Endothelial cell of umbilical vein (primary cell): Measurements from ENCODE around the gene TLR1. TPM values are rescaled to one million over a fixed set of nuclear protein-coding genes. Genes with fewer than 3 reads are reported as not detected.

Experiments used
- BruUV-seq: library from RNA; stranded (reverse); fragments of 400-500 nt; replicated peaks from 2 replicates; lab custom pipeline; 2021; lab: Mats Ljungman, UMichigan
- CTCF ChIA-PET: fragments of 300-600, 350-600 bp; sonication (Branson Sonifier 250); formaldehyde crosslinking; loops from one replicate; lab custom pipeline; 2021; ENCODE audit warnings: antibody characterized with exemption, inconsistent platforms; lab: Charles Lee
- POLR2A ChIA-PET: fragments of 300-600, 350-600 bp; sonication (Branson Sonifier 250); formaldehyde crosslinking; loops from one replicate; lab custom pipeline; 2021; ENCODE audit warnings: antibody characterized with exemption, inconsistent platforms; lab: Charles Lee
- DNase-seq: peaks from one replicate; pipeline ENCODE4 v3.0.0-alpha.2; 2011; ENCODE audit warnings: low read depth, low spot score
- FAIRE-seq: peaks from 2 replicates; lab custom pipeline; 2011; peaks lifted over from hg19 to GRCh38; lab: Jason Lieb, UNC
- H2AFZ ChIP-seq: 2 replicates; pipeline ENCODE4 v1.6.0; 2012; ENCODE audit warnings: low read depth, low read length, control low read depth, inconsistent platforms
- H3K27ac ChIP-seq: 2 replicates; pipeline ENCODE4 v1.5.1; 2011; ENCODE audit warnings: low read depth, mild to moderate bottlenecking, control low read depth, low read length, moderate library complexity; ENCODE audit not compliant: insufficient read depth
- H3K27me3 ChIP-seq, 2 experiments: 2 replicates each; pipeline versions ENCODE4 v1.6.0 to v1.6.1; 2011; ENCODE audit warnings: low read length in 2 of 2, mixed read lengths in 1 of 2; ENCODE audit not compliant: control insufficient read depth in 2 of 2, insufficient read depth in 2 of 2
- H3K36me3 ChIP-seq, 2 experiments: 2 replicates in 1 of 2; 3 replicates in 1 of 2; pipeline ENCODE4 v1.5.1; 2011; ENCODE audit warnings: low read length in 2 of 2, mild to moderate bottlenecking in 1 of 2, moderate library complexity in 1 of 2; ENCODE audit not compliant: control insufficient read depth in 2 of 2, insufficient read depth in 2 of 2; ENCODE audit errors: extremely low read depth in 1 of 2
- H3K4me1 ChIP-seq: 3 replicates; pipeline ENCODE4 v1.5.1; 2011; ENCODE audit warnings: mild to moderate bottlenecking, low read length; ENCODE audit not compliant: control insufficient read depth, insufficient read depth; ENCODE audit errors: extremely low read depth
- H3K4me2 ChIP-seq: 2 replicates; pipeline ENCODE4 v1.6.1; 2011; ENCODE audit warnings: low read length, control low read depth, mixed read lengths; ENCODE audit not compliant: insufficient read depth
- H3K4me3 ChIP-seq, 3 experiments: fragments of 200-600 bp in 1 of 3; sonication (generic), shearing (Covaris generic) in 1 of 3; replicated peaks in 1 of 3; 2 replicates each; pipeline ENCODE4 v1.5.1; 2011 to 2016; ENCODE audit warnings: control low read depth in 3 of 3, low read length in 3 of 3, mild to moderate bottlenecking in 2 of 3, inconsistent platforms in 1 of 3, low read depth in 1 of 3, moderate library complexity in 1 of 3; ENCODE audit not compliant: insufficient read depth in 1 of 3
- H3K79me2 ChIP-seq: 2 replicates; pipeline ENCODE4 v1.6.0; 2012; ENCODE audit warnings: low read length, inconsistent platforms; ENCODE audit not compliant: control insufficient read depth, insufficient read depth
- H3K9ac ChIP-seq: replicated peaks from 2 replicates; pipeline ENCODE3; 2011; ENCODE audit warnings: low read length, control low read depth; ENCODE audit not compliant: insufficient read depth; ENCODE audit errors: extremely low read depth
- H3K9me1 ChIP-seq: replicated peaks from 3 replicates; pipeline ENCODE4 v1.6.0; 2011; ENCODE audit warnings: mild to moderate bottlenecking, low read length; ENCODE audit not compliant: control insufficient read depth, insufficient read depth; ENCODE audit errors: extremely low read depth
- H3K9me3 ChIP-seq: replicated peaks from 2 replicates; pipeline ENCODE4 v1.5.1; 2012; ENCODE audit warnings: low read length, inconsistent platforms; ENCODE audit not compliant: control insufficient read depth, insufficient read depth
- H4K20me1 ChIP-seq: replicated peaks from 2 replicates; pipeline ENCODE3; 2011; ENCODE audit warnings: mild to moderate bottlenecking, low read length; ENCODE audit not compliant: control insufficient read depth, insufficient read depth; ENCODE audit errors: extremely low read depth
- EZH2 ChIP-seq: IDR thresholded peaks from 2 replicates; pipeline ENCODE4 v1.6.1; 2012; ENCODE audit warnings: borderline replicate concordance, low read depth, mild to moderate bottlenecking, moderate library complexity, low read length, inconsistent platforms; ENCODE audit not compliant: severe bottlenecking
- FOS ChIP-seq: IDR thresholded peaks from 2 replicates; pipeline ENCODE4 v1.6.1; 2011; ENCODE audit warnings: mild to moderate bottlenecking, low read length, moderate library complexity, borderline replicate concordance; ENCODE audit not compliant: insufficient read depth
- GATA2 ChIP-seq: IDR thresholded peaks from 2 replicates; pipeline ENCODE4 v1.7.0; 2011; ENCODE audit warnings: low read depth, mild to moderate bottlenecking, moderate library complexity, mixed read lengths, low read length; ENCODE audit not compliant: insufficient read length, insufficient read depth
- JUN ChIP-seq: IDR thresholded peaks from 2 replicates; pipeline ENCODE4 v1.6.1; 2011; ENCODE audit warnings: borderline replicate concordance, low read depth; ENCODE audit not compliant: insufficient read length, insufficient read depth
- MYC ChIP-seq: IDR thresholded peaks from one replicate; pipeline ENCODE4 v1.6.1; 2011; ENCODE audit warnings: mild to moderate bottlenecking, low read depth, low read length
- POLR2A ChIP-seq: IDR thresholded peaks from 2 replicates; pipeline ENCODE4 v1.6.1; 2012; ENCODE audit warnings: low read depth, mild to moderate bottlenecking, control low read depth, low read length
- POLR2AphosphoS5 ChIP-seq: IDR thresholded peaks from 2 replicates; pipeline ENCODE4 v1.6.1; 2012; ENCODE audit warnings: low read depth, mild to moderate bottlenecking, control low read depth, low read length, moderate library complexity; ENCODE audit not compliant: insufficient read depth
- dilution Hi-C: fragments of 300-500 bp; cut with MboI; formaldehyde crosslinking; loops from one replicate; pipeline ENCODE4 v1.15.0; 2019; ENCODE audit warnings: low sequenced_read_pairs; ENCODE audit not compliant: extremely low pct_ligation_motif_present
- intact Hi-C: fragments of 100-400 bp; cut with micrococcal nuclease; formaldehyde crosslinking; loops from one replicate; pipeline ENCODE4 v1.10.0; 2022
- polyA plus RNA-seq, 4 experiments: library from polyadenylated mRNA; depleted of rRNA in 3 of 4; stranded (reverse) in 3 of 4; unstranded in 1 of 4; fragments of >200 nt; gene quantifications; 2 replicates each; pipeline versions ENCODE4 v1.2.1 to v1.2.3, GENCODE V29; 2011 to 2012; ENCODE audit warnings: missing spikeins in 1 of 4
- total RNA-seq: library from RNA; stranded (reverse); gene quantifications from 2 replicates; pipeline ENCODE4 v1.2.3, GENCODE V29; 2021
- TF ChIP-seq, protein P1 (sequence below): IDR thresholded peaks from 2 replicates; pipeline ENCODE4 v1.6.1; 2011; ENCODE audit not compliant: insufficient read depth, insufficient read length
- TF ChIP-seq, protein P2 (sequence below), 2 donors: IDR thresholded peaks; 1 replicate in 1 of 2; 2 replicates in 1 of 2; pipeline ENCODE4 v1.5.1; 2011; ENCODE audit warnings: low read length in 2 of 2, mild to moderate bottlenecking in 2 of 2, moderate library complexity in 2 of 2, control low read depth in 1 of 2, inconsistent platforms in 1 of 2, low read depth in 1 of 2; ENCODE audit not compliant: insufficient read depth in 1 of 2; ENCODE audit errors: extremely low read depth in 1 of 2

The TLR1 gene
- total and polyA plus RNA-seq, 2 donors (not counting 3 experiments of a cell fraction or from before 2014, with no cell fraction given), result 0.81 to 2.7 TPM

DNA sequence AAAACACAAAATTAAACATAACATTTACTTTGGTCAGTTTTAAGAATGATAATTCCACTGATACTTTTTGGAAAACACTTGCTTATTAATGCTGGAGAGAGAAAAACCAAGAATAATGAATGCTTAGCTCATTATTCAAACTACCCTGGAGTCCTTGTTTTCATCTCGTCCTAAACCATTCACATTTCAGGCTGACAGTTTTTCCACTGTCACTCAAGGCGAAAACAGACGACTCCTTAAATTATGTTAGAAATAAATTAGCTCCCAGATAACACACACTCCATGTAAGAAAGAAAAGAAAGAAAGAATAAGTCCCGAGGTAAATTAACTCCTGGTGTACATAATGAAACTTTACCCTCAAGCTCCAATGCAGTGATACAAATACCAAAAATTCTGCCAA lies 55.3 kb downstream of the TLR1 start:
- Histone ChIP-seq H3K27ac (no peak overlapping the region), H3K27me3 (no peaks in the 10 kb centered on the region), H3K9me3 (no peaks in the 10 kb centered on the region), H3K9me1 (no peaks in the 10 kb centered on the region), H3K9ac (no peak overlapping the region), H3K4me2 (no peak overlapping the region), H2AFZ (no peak overlapping the region), H3K4me1 (peaks cover 7% of the 10 kb centered on the region), H3K36me3 (no peaks in the 10 kb centered on the region), H4K20me1 (no peaks in the 10 kb centered on the region), H3K4me3 (no peak overlapping the region), H3K79me2 (no peaks in the 10 kb centered on the region)
- dilution Hi-C loops (no loop called here), intact Hi-C loops (no loop called here)
- DNase-seq (no peak), FAIRE-seq (no peak)
- TF ChIP-seq POLR2AphosphoS5 (no peak), FOS (no peak), MYC (no peak), GATA2 (no peak), JUN (no peak)
- TF ChIP-seq, protein P1, sequence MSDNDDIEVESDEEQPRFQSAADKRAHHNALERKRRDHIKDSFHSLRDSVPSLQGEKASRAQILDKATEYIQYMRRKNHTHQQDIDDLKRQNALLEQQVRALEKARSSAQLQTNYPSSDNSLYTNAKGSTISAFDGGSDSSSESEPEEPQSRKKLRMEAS, result no peak
- POLR2A ChIA-PET, result no interaction called here
- CTCF ChIA-PET, result interaction anchor here (1.8 kb wide), 1 partner anchor 10 kb away, joined by 7 read pairs; no protein-coding TSS in a partner anchor
- no TSS peak for BruUV-seq

DNA sequence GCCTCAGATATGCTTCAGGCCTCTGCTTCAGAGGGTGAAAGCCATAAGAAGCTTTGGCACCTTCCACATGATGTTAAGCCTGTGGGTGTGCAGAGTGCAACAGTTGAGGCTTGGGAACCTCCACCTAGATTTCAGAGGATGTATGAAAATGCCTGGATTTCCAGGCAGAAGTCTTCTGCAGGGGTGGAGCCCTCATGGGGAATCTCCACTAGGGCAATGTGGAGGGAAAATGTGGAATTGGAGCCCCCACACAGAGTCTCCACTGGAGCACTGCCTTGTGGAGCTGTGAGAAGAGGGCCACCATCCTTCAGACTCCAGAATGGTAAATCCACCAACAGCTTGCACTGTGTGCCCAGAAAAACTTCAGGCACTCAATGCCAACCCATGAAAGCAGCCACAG lies 57.0 kb downstream of the TLR1 start:
- dilution Hi-C loops (no loop called here), intact Hi-C loops (no loop called here)
- CTCF ChIA-PET, result no interaction called here
- Histone ChIP-seq H3K4me1 (peaks cover 7% of the 10 kb centered on the region), H3K4me2 (no peak overlapping the region), H3K9me3 (no peaks in the 10 kb centered on the region), H3K36me3 (no peaks in the 10 kb centered on the region), H3K27ac (no peak overlapping the region), H3K27me3 (peaks cover 0 to under 1% of the 10 kb centered on the region in 2 experiments), H3K9ac (no peak overlapping the region), H2AFZ (no peak overlapping the region), H4K20me1 (no peaks in the 10 kb centered on the region), H3K9me1 (no peaks in the 10 kb centered on the region), H3K79me2 (no peaks in the 10 kb centered on the region), H3K4me3 (no peak overlapping the region)
- no peak for FAIRE-seq
- POLR2A ChIA-PET, result no interaction called here
- DNase-seq, result no peak
- BruUV-seq, result no TSS peak
- TF ChIP-seq FOS (no peak), JUN (no peak), POLR2AphosphoS5 (no peak), EZH2 (no peak), GATA2 (no peak), POLR2A (no peak), MYC (no peak)
- TF ChIP-seq, protein P1, result no peak
- TF ChIP-seq, protein P2, sequence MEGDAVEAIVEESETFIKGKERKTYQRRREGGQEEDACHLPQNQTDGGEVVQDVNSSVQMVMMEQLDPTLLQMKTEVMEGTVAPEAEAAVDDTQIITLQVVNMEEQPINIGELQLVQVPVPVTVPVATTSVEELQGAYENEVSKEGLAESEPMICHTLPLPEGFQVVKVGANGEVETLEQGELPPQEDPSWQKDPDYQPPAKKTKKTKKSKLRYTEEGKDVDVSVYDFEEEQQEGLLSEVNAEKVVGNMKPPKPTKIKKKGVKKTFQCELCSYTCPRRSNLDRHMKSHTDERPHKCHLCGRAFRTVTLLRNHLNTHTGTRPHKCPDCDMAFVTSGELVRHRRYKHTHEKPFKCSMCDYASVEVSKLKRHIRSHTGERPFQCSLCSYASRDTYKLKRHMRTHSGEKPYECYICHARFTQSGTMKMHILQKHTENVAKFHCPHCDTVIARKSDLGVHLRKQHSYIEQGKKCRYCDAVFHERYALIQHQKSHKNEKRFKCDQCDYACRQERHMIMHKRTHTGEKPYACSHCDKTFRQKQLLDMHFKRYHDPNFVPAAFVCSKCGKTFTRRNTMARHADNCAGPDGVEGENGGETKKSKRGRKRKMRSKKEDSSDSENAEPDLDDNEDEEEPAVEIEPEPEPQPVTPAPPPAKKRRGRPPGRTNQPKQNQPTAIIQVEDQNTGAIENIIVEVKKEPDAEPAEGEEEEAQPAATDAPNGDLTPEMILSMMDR (IDR thresholded peaks at IDR 0.05; ENCODE audit: extremely low read depth in 1 of 2, insufficient read depth in 1 of 2, low read depth in 1 of 2, low read length in 2 of 2), result no peak
